ENCODE data around the gene PPFIA1. TPM values are rescaled to one million over a fixed set of nuclear protein-coding genes. Genes with fewer than 3 reads are reported as not detected.

PPFIA1 gene
- total RNA-seq, 6 experiments from 2014 or later = 29.4 to 40.0 (median 32.7) TPM

DNA sequence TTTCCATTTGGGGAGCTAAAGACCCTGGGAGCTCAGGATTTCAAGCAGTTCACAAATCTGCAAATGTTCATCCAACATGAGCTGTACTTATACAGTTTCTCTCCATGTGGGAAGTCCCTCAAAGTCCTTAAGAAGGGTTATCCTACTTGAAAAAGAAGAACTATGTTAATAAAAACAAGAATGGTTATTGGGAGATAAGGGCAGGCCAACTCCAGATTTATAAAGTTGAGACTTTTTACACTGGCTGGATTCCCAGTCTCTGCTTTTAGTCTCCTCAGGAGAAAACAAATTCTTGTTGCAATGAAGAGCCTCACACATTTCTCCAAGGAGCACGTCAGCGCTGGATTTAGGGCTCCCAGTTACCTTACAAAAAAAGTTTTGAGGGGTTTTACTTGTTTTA is 93.7 kb downstream of the PPFIA1 start:
- Mint-ChIP-seq H3K4me1 (ENCODE audit: low read depth) (peaks cover 6% of the 10 kb centered on the region; the same call in 1 of the 2 replicates), H3K4me3 (no peak overlapping the region), H3K36me3 (ENCODE audit: low read depth) (peaks cover 25% of the 10 kb centered on the region), H3K9me3 (no peaks in the 10 kb centered on the region), H3K27ac (no peak overlapping the region), H3K27me3 (ENCODE audit: insufficient read depth) (peaks cover 5% of the 10 kb centered on the region)
- TF ChIP-seq, protein P1, sequence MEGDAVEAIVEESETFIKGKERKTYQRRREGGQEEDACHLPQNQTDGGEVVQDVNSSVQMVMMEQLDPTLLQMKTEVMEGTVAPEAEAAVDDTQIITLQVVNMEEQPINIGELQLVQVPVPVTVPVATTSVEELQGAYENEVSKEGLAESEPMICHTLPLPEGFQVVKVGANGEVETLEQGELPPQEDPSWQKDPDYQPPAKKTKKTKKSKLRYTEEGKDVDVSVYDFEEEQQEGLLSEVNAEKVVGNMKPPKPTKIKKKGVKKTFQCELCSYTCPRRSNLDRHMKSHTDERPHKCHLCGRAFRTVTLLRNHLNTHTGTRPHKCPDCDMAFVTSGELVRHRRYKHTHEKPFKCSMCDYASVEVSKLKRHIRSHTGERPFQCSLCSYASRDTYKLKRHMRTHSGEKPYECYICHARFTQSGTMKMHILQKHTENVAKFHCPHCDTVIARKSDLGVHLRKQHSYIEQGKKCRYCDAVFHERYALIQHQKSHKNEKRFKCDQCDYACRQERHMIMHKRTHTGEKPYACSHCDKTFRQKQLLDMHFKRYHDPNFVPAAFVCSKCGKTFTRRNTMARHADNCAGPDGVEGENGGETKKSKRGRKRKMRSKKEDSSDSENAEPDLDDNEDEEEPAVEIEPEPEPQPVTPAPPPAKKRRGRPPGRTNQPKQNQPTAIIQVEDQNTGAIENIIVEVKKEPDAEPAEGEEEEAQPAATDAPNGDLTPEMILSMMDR (IDR thresholded peaks at IDR 0.05) = no peak
- no peak for DNase-seq

- H3K36me3 Mint-ChIP-seq (ENCODE audit: low read depth) = peaks cover 26% of the 10 kb centered on the region
Observed at GRCh38 chr11:70364745-70365543, 94.5 kb downstream of the PPFIA1 start.

DNA sequence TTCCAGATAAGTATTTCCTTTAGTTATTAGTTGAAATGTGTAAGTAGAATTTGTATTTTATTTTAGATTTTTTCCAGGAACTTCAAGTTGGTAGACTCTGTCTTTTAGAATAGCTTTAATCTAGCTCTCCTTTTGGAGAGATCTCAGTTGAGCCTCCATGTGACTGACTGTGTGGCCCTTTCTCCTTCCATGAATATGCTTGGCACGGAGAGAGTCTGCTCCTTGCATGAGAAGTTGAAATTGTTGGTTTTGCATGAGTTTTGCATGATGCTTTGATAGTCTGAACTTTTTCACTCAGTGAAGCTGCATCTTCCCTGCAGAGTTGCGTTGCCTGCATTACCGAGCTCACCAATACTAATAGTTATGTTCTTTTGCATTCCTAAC is 95.0 kb downstream of the PPFIA1 start:
- H3K36me3 Mint-ChIP-seq (ENCODE audit: low read depth) = peaks cover 30% of the 10 kb centered on the region
- no peaks in the 10 kb centered on the region for H3K9me3 Mint-ChIP-seq

More at GRCh38 chr11:70364745-70365543, 94.5 kb downstream of the PPFIA1 start:
- Mint-ChIP-seq H3K27me3 (ENCODE audit: insufficient read depth) (peaks cover 5% of the 10 kb centered on the region), H3K27ac (no peak overlapping the region), H3K4me3 (no peak overlapping the region), H3K9me3 (no peaks in the 10 kb centered on the region), H3K4me1 (ENCODE audit: low read depth) (peaks cover 8% of the 10 kb centered on the region; the same call in 1 of the 2 replicates)
- no peak for DNase-seq
- TF ChIP-seq, protein P1 (IDR thresholded peaks at IDR 0.05) = no peak

GRCh38 chr11:70367071-70367470 is 96.6 kb downstream of the PPFIA1 start:
- Mint-ChIP-seq H3K9me3 (peaks cover 4% of the 10 kb centered on the region; the same call in 1 of the 2 replicates), H3K27me3 (ENCODE audit: insufficient read depth) (peaks cover 2% of the 10 kb centered on the region), H3K36me3 (ENCODE audit: low read depth) (peaks cover 36% of the 10 kb centered on the region), H3K4me1 (ENCODE audit: low read depth) (peaks cover 8% of the 10 kb centered on the region; the same call in 1 of the 2 replicates), H3K4me3 (no peak overlapping the region), H3K27ac (no peak overlapping the region)
- TF ChIP-seq, protein P1 (IDR thresholded peaks at IDR 0.05) = no peak
- no peak for DNase-seq

More for the DNA sequence above, 95.0 kb downstream of the PPFIA1 start:
- DNase-seq = no peak
- peaks cover 8% of the 10 kb centered on the region; the same call in 1 of the 2 replicates for H3K4me1 Mint-ChIP-seq (ENCODE audit: low read depth)
- H3K4me3 Mint-ChIP-seq = no peak overlapping the region
- H3K27ac Mint-ChIP-seq = no peak overlapping the region
- H3K27me3 Mint-ChIP-seq (ENCODE audit: insufficient read depth) = peaks cover 5% of the 10 kb centered on the region
- TF ChIP-seq, protein P1 (IDR thresholded peaks at IDR 0.05) = no peak

DNA sequence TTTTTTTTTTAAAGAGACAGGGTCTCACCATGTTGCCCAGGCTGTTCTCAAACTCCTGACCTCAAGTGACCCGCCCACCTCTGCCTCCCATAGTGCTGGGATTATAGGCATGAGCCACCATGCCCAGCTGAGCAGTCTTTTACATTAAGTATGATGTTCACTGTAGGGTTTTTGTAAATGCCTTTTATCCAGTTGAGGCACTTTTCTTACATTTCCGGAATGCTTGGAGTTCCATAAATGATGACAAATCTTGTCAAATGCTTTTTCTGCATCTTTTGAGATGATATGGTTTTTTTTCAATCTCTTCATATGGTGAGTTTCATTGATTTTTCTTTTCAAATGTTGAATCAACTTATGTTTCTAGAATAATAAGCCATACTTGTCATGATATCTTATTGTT is 98.5 kb downstream of the PPFIA1 start:
- TF ChIP-seq, protein P1 (IDR thresholded peaks at IDR 0.05) = no peak
- H3K9me3 Mint-ChIP-seq = peaks cover 4% of the 10 kb centered on the region; the same call in 1 of the 2 replicates
- DNase-seq = no peak
- peaks cover 8% of the 10 kb centered on the region; the same call in 1 of the 2 replicates for H3K4me1 Mint-ChIP-seq (ENCODE audit: low read depth)
- H3K27ac Mint-ChIP-seq = no peak overlapping the region
- H3K27me3 Mint-ChIP-seq (ENCODE audit: insufficient read depth) = peaks cover 5% of the 10 kb centered on the region
- H3K36me3 Mint-ChIP-seq (ENCODE audit: low read depth) = peaks cover 42% of the 10 kb centered on the region
- H3K4me3 Mint-ChIP-seq = no peak overlapping the region
